ENCODE measurements around the gene ELOVL3.
A peak's percentile ranks its signal among the peaks of the same experiment; 100 is the strongest.
"Not testable (repeated sequence)": the region's sequence is repeated elsewhere in the genome, so short reads cannot be mapped to it uniquely, and the experiment has no call there.

The ELOVL3 gene

DNA sequence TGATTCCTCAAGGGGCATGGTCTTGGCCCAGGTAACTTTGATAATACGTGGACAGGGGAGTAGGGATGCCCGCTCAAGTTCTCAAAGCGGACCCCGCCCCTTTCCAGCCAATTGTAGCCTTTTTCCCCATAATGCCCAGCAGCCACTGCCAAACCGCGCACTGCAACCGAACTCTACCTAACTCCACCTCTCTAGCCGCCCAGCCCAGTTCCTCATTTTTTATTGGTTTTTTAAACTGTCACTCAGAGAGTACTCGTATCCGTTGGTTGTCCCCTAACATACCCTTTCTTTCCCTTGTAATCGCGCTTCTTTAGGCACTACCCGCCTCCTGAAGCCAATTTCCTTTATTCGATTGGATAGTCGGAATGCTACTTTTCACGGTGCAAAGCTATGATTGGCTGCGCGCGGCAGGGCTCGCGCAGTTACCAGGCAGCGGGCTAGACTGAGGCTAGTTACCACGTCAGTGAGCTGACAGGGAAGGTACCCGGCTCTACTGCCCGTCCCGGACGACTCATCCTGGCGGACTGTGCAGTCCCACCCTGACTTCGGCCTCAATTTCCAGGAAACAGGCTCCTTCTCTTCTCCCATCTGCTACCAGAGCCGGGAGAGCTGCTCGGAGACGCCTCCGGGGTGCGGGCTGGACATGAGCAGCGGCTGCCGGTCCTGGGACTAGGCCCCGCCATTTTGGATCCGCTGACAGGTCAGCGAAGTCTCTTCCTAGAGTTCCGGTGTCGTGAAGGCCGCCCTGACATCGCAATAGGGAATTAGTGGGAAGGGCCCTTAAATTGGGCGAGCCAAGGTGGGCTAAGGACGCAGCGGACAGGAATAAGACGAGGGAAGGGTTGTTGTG lies 19.2 kb downstream of the ELOVL3 start, which contains the start of gene GBF1:
GBF1 (plus strand) TSS at position 451 of the 850 bp plus-strand sequence. CDS start 13,407 bp downstream, outside the sequence.
- Histone ChIP-seq H3K9me3 (no peaks in the 10 kb centered on the region), H3K27me3 (no peaks in the 10 kb centered on the region), H3K4me1 (0 out of 2 replicates have a peak, but pooled peaks cover 2% of the 10 kb centered on the region), H3K4me3 (ENCODE audit: low read depth, low read length) (peak within 1 kb of the TSS; percentile 98), H3K36me3 (no peaks in the 10 kb centered on the region)
- peak; percentile 90 for DNase-seq
- no peak for TF ChIP-seq CTCF (IDR thresholded peaks at IDR 0.05; ENCODE audit: low read depth, low read length)

GRCh38 chr10:102245932-102246251 lies 19.8 kb downstream of the ELOVL3 start:
- Histone ChIP-seq H3K27me3 (no peaks in the 10 kb centered on the region), H3K4me1 (0 out of 2 replicates have a peak, but pooled peaks cover 2% of the 10 kb centered on the region), H3K36me3 (no peaks in the 10 kb centered on the region), H3K9me3 (no peaks in the 10 kb centered on the region), H3K4me3 (ENCODE audit: low read depth, low read length) (peak overlapping the region; percentile 98)
- no peak for TF ChIP-seq CTCF (IDR thresholded peaks at IDR 0.05; ENCODE audit: low read depth, low read length)
- DNase-seq, result no peak

- Histone ChIP-seq H3K4me1 (no peaks in the 10 kb centered on the region), H3K27me3 (no peaks in the 10 kb centered on the region), H3K4me3 (ENCODE audit: low read depth, low read length) (peak overlapping the region; percentile 98), H3K36me3 (no peaks in the 10 kb centered on the region), H3K9me3 (no peaks in the 10 kb centered on the region)
- TF ChIP-seq CTCF (IDR thresholded peaks at IDR 0.05; ENCODE audit: low read depth, low read length), result no peak
- no peak for DNase-seq
These were observed 20.2 kb downstream of the ELOVL3 start for GRCh38 chr10:102246261-102246660.

GRCh38 chr10:102247734-102248133 lies 21.6 kb downstream of the ELOVL3 start:
- Histone ChIP-seq H3K4me1 (no peaks in the 10 kb centered on the region), H3K36me3 (no peaks in the 10 kb centered on the region), H3K27me3 (no peaks in the 10 kb centered on the region), H3K4me3 (ENCODE audit: low read depth, low read length) (no peak overlapping the region; the same call in 1 of the 2 replicates), H3K9me3 (no peaks in the 10 kb centered on the region)
- no peak for DNase-seq
- no peak for TF ChIP-seq CTCF (IDR thresholded peaks at IDR 0.05; ENCODE audit: low read depth, low read length)

DNA sequence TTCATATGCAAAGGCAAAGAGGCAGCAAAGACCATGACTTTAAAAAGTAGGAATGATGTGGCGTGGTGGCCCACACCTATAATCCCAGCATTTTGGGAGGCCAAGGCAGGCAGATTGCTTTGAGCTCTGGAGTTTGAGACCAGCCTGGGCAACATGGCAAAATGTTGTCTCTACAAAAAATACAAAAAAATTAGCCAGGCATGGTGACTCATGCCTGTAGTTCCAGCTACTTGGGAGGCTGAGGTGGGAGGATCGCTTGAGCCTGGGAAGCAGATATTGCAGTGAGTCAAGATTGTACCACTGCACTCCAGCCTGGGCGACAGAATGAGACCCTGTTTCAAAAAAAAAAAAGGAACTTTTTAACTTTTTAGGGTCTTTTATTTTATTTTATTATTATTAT lies 26.4 kb downstream of the ELOVL3 start:
- not testable (repeated sequence) for H3K36me3 ChIP-seq; H3K4me3 ChIP-seq (ENCODE audit: low read depth, low read length); H3K27me3 ChIP-seq; H3K4me1 ChIP-seq; DNase-seq; H3K9me3 ChIP-seq

DNA sequence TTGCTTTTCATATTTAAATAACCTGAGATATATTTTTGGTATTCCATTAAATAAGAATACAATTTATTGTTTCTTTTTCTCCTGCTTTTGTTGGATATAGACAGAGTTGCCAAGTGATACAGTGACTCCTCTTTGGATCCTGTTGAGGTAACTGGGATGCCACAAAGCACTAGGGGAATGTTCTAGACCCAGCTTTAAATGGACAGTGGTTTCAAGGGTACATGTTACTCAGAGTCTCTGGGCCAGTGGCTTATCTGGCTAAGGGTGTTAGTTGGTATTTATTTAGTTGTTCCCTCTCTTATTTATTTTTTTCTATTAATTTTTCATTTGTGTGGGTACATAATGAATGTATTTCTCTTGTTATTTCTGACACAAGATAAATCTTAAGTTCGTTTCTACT lies 28.3 kb downstream of the ELOVL3 start:
- Histone ChIP-seq H3K4me1 (no peaks in the 10 kb centered on the region), H3K4me3 (ENCODE audit: low read depth, low read length) (no peak overlapping the region), H3K9me3 (no peaks in the 10 kb centered on the region), H3K27me3 (no peaks in the 10 kb centered on the region), H3K36me3 (peaks cover 1% of the 10 kb centered on the region)
- TF ChIP-seq CTCF (IDR thresholded peaks at IDR 0.05; ENCODE audit: low read depth, low read length), result no peak
- DNase-seq, result no peak
